Measurements from ENCODE around the gene LRRC45. TPM values are rescaled to one million over a fixed set of nuclear protein-coding genes. Genes with fewer than 3 reads are reported as not detected.

Gene LRRC45
- total RNA-seq, 1 donor, result 22.0 TPM

- no peak for DNase-seq (ENCODE audit: low read depth)
- TF ChIP-seq CTCF (IDR thresholded peaks at IDR 0.05; ENCODE audit: insufficient read depth, low read length), result no peak
- no peak overlapping the region for H3K4me3 ChIP-seq (ENCODE audit: low read depth, low read length)
Observed at GRCh38 chr17:82062076-82062983, 39.2 kb downstream of the LRRC45 start.

GRCh38 chr17:82062984-82063368, 39.9 kb downstream of the LRRC45 start:
- H3K4me3 ChIP-seq (ENCODE audit: low read depth, low read length), result no peak overlapping the region
- DNase-seq (ENCODE audit: low read depth), result no peak
- no peak for TF ChIP-seq CTCF (IDR thresholded peaks at IDR 0.05; ENCODE audit: insufficient read depth, low read length)

GRCh38 chr17:82063424-82064415, 40.6 kb downstream of the LRRC45 start:
- TF ChIP-seq CTCF (IDR thresholded peaks at IDR 0.05; ENCODE audit: insufficient read depth, low read length), result no peak
- peak overlapping the region; percentile 82 for H3K4me3 ChIP-seq (ENCODE audit: low read depth, low read length)
- DNase-seq (ENCODE audit: low read depth), result no peak

DNA sequence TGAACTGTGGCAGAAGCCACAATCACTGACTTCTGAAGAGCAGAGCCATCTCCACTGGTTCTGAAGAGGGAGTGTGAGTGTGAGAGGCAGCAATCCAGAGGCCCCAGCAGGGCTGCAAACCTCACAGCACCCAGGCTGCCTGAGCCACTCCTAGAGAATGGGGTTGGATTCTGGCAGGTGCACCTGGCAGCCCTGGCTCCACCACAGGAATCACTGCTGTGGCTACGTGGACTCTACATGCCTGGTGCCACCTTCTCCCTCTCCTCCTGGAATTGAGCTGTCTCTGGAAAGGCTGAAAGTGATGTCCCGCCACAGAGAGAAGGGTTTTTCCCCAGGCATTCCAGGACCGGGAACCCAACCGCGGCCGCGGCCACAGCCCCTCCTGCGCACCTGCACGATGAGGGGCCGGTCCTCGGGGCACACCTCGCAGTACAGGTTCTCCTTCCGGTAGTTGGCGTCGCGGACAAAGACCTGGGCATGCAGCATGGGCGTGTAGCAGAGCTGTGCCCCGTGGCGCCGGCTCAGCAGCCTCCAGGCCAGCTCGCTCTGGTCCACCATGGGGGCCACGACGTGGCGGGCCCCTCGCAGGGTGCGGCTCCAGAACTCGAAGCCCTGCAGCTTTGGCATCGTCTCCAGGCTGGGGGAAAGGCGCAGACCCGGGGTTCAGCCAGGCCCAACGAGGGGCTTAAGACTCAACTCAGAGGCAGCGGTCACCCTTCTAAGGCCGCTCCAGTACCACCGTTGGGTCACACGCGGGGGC, 41.5 kb downstream of the LRRC45 start:
- no peak for DNase-seq (ENCODE audit: low read depth)
- H3K4me3 ChIP-seq (ENCODE audit: low read depth, low read length), result peak overlapping the region; percentile 82
- no peak for TF ChIP-seq CTCF (IDR thresholded peaks at IDR 0.05; ENCODE audit: insufficient read depth, low read length)

DNA sequence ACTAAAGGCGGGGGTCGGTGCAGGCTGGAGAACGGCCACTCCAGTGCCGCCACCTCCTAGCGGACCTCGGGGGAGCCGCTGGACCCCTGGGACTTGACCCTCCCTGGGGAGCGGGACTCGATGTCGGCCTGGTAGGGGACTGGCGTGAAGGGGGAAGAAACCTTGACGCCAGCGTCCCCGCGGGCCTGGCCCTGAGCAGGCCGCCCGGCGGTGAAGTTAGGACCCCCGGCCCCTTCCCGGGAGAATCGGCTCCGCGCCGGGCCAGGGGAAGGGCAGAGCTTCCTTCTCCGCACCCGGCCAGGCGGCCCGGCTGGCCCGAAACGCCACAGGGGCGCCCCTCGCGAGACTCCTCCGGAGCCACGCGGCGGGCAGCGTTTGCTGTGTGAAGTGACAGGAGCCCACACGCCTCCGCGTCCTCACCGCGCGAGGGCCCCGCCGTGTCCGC, 42.1 kb downstream of the LRRC45 start:
- DNase-seq (ENCODE audit: low read depth), result no peak
- TF ChIP-seq CTCF (IDR thresholded peaks at IDR 0.05; ENCODE audit: insufficient read depth, low read length), result no peak
- H3K4me3 ChIP-seq (ENCODE audit: low read depth, low read length), result peak overlapping the region; percentile 82

Measured in fibroblast of the aortic adventitia (primary cell).